NCI-H2227 (cell line): ENCODE results near the gene STUM.
A peak's percentile ranks its signal among the peaks of the same experiment; 100 is the strongest.

ENCODE experiments used
- DNase-seq: peaks from one replicate; lab custom pipeline; 2025; ENCODE audit not compliant: unreplicated experiment; lab: John Stamatoyannopoulos, UW

STUM gene

DNA sequence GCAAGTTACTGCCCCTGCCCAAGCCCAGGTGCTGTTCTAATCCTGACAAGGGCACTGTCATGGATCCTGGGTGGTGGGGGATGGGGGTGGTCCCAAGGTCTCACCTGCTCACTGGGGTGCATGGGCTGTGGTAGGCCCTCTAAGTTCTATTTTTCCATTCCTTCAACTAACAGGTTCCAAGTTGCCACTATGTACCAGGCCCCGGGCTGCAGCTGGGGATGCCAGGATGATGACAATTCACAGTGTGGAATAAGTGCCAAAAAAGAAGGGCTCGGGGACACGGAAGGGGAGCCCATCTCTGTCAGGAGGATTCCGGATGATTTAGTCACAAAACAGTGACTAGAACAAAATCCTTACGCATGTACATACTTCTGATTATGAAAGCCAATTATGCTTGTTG, 76.0 kb downstream of the STUM start:
- DNase-seq, result no peak

- DNase-seq, result no peak
Measured at GRCh38 chr1:226625326-226625725, 76.8 kb downstream of the STUM start.

DNA sequence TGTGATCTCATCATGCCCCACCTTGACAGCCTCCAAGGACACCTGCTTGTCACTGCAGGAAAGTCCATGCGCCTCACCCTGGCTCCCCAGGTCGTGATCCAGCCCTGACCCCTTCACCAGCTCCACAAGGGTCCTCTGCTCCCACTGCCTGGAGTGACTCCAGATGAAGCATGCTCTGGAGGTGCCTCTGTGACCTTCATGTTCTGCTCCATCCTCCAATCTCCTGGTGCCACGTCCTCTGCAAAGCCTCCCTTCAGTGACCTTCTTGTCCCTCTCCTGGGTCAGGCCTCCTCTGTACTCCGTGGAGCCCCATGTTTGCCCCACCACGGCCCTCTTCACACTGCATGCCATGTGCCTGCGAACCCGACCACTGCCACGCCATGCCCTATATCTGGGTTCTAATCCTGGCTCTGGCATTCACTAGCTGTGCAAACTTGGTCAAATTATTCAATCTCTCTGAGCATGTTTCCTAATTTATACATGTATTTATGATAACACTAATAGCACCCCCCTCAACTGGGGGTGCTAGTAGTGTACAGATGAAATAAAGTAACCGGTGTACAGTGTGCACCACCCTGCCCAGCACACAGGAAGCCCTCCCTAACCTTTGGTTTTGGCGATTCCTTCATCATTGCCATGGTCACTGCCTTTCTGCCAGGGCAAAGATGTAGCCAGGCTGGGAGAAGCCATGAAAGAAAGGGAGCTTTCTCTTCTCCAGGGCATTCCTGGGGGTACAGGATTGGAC, 77.4 kb downstream of the STUM start:
- DNase-seq, result no peak

DNA sequence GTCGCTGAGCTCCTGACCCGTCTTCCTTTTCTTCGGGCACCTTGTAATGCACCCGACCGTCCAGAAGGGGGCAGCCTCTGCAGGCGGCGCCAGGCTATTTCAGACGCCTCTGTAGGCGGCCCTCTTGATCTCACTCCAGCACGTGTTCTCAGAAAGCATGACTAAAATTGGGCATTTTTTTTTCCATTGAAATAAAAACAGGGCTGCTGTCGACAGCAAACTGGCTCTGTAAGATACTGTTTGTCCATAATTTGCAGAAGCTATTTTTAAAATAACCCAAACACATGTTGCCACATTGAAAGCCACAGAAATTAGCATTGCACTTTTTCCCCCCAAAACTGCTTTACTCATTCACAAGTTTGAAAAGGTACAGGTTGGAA, 78.0 kb downstream of the STUM start:
- DNase-seq, result no peak

GRCh38 chr1:226627050-226627755, 78.6 kb downstream of the STUM start:
- DNase-seq, result no peak

DNA sequence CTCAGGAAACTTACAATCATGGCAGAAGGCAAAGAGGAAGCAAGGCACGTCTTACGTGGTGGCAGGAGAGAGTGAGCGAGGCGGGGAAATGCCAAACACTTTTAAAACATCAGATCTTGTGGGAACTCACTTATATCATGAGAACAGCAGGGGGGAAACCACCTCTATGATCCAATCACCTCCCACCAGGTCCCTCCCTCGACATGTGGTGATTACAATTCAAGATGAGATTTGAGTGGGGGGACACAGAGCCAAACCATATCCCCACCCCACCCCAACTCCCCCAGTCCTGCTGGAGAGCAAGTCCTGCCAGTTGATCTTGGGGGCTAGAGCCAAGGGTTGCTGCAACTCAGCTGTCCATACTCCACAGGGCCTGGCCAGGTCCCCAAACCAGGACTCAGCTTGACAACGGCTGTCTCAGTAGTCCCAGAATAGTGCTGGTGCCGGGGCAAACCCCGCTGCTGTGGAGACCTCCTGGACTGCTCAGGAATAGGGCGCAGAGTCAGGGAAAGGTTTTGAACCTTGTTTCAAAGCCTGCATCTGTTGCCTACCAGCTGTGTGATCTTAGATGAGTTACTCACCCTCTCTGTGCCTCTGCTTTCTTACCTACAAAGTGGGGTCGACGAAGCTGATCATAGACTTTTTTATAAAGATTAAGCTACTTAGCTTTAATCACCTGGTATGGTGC, 79.5 kb downstream of the STUM start:
- no peak for DNase-seq

- DNase-seq, result no peak
Measured at GRCh38 chr1:226628612-226629155, 80.1 kb downstream of the STUM start.

GRCh38 chr1:226629210-226629895, 80.8 kb downstream of the STUM start:
- no peak for DNase-seq

DNA sequence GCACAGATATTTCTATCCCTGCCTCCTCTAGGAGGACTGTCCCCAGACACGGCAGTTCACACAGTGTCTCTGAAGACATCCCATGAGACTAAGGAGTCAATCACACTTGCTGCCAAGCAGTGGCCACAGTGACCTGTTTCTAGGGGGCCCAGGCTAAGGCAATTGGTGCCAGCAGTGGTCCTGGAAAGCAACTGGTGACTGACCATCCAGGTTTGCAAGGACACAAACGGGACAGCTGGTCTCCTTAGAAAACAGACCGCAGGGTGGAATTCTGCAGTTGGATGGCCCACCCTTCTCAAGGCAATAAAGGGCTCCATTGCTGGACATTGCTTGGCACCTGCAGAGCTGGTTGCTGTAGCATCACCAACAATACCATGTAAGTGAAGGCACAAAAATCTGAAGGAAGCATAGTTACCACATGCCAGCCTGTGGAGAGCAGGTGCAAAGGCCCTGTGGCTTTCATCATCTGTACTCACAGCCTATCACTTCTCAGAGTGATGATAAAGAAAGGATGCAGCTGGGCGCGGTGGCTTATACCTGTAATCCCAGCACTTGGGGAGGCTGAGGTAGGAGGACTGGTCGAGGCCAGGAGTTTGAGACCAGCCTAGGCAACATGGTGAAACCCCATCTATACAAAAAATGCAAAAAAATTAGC, 81.5 kb downstream of the STUM start:
- no peak for DNase-seq

- no peak for DNase-seq
Measured at GRCh38 chr1:226630592-226630991, 82.0 kb downstream of the STUM start.

DNA sequence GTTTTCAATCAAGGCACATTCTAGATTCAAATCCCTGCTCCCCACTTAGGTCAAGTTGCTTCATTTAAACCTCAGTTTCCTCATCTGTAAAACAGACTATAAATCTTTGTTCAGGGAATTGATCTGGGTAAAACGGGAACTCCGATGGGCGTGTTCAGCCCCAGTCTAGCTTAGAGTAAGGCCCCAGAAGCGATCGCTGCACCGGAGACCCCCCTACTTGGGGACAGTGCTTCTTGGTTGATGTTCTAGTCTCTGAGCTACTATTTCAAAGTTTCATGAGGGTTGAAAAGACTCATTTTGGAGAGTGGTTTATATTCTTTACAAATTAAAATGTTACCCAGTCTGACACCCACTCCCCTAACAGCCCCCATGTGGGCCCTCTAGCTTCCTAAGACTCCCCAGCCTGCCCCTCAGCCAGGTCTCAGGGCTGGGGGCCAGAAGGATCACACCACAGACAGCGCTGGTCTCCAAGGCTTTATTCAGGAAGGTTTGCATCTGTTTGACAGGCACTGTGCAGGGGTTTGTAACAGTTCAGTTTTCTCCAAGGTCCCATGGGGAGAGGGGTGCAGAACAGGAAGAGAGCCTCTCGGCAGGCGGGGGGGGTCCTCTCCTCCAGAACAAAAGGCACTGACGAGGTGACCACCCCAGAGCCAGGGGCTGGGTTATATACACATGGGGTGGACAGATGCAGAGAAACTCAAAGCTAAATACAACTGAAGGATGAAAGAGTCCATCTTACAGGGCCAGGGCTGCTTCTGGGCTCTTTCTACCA, 82.9 kb downstream of the STUM start:
- DNase-seq, result no peak

GRCh38 chr1:226632169-226632879, 83.8 kb downstream of the STUM start:
- no peak for DNase-seq

- no peak for DNase-seq
Measured at GRCh38 chr1:226632922-226633351, 84.4 kb downstream of the STUM start.

GRCh38 chr1:226633541-226634165, 85.1 kb downstream of the STUM start:
- DNase-seq, result no peak

DNA sequence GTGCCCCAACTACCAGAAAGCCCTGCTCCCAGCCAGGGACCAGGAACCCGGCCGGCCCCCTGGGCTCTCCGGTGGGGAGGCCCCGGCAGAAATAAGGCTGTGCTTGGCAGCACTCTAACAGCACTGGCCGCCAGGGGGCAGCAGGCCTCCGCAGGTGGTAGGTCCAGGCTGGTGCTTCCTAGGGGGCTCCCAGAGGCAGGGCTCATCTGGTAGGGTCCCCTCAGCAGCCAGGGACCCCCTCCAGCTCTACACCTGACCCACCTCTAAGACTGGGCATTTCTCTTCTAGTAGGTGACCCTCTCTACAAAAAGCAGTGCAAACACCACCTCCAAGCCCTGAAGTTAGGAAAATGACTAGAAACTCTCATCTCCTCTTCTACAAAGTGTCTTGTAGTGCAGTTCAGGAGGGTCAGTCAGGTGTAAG, 85.6 kb downstream of the STUM start:
- DNase-seq, result peak; percentile 72

DNA sequence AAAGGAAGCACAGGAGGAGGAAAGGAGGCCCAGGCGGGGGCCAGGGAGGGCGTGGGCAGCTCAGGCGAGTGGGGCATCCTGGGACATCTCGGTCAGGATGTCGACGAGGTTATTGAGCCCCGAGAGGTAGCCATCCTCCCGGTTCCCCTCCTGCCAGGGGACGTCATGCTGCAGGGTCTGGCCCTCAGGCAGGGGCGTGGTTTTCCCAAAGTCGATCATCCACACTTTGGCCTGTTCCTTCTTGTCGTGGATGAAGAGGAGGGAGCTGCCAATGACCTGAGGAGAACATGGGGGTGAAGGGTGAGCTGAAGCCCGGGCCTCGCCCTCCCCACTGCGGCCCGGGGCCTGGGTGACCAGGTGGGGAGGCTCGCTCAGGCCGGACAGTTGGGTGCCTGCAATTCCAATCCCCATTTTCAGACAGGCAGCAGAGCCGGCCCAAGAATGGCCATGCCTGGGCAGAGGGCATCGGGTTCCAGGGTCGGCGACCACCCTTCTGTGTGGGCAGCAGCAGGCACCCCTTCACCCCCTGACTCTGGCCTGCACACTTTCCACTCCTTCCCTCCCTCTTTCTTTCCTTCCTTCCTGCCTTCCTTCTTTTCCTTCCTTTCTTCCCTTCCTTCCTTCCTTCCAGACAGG, 86.2 kb downstream of the STUM start:
- DNase-seq, result no peak

DNA sequence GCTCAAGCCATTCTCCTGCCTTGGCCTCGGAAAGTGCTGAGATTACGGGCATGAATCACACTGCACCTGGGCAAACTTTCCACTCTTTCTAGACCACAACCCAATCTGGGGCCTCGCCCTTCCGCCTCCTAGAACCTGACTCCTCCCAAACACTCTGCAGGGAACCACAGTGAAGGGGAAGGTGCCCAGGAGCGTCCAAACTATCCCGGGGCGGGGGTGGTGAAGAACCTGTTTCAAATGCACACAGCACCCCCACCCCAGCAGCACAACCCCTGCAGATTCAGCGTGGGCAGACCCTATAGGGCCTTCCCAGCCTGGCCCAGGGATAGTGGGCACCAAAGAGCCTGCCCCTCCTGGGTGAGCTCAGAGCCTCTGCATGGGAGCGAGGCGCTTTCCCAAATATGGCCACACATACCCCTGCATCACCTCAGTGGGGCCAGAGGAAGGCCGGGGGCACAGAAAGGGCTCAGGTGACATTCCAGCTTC, 86.9 kb downstream of the STUM start:
- no peak for DNase-seq

- DNase-seq, result no peak
Measured at GRCh38 chr1:226636847-226637096, 88.2 kb downstream of the STUM start.
